Activated naive CD8-positive, alpha-beta T cell (primary cell): ENCODE measurements around the gene MKLN1.

ENCODE experiments used
- H3K27ac Mint-ChIP-seq: one replicate; pipeline ENCODE4 v1.8.0; 2021; ENCODE audit warnings: mixed read lengths
- H3K27me3 Mint-ChIP-seq: one replicate; pipeline ENCODE4 v1.8.0; 2021; ENCODE audit warnings: mixed read lengths
- H3K36me3 Mint-ChIP-seq: one replicate; pipeline ENCODE4 v1.8.0; 2021; ENCODE audit warnings: mixed read lengths
- H3K4me1 Mint-ChIP-seq: one replicate; pipeline ENCODE4 v1.8.0; 2021; ENCODE audit warnings: low read depth, mixed read lengths
- H3K4me3 Mint-ChIP-seq: one replicate; pipeline ENCODE4 v1.8.0; 2021; ENCODE audit warnings: mild to moderate bottlenecking, mixed read lengths
- H3K9me3 Mint-ChIP-seq: one replicate; pipeline ENCODE4 v1.8.0; 2021; ENCODE audit warnings: low read depth, mixed read lengths

The MKLN1 gene

GRCh38 chr7:131327626-131328376 is at the start of gene MKLN1:
Gene MKLN1 (plus strand): TSS chr7:131327876. CDS start chr7:131327900, 24 bp downstream.
- Mint-ChIP-seq H3K36me3 (peaks cover 6% of the 10 kb centered on the region), H3K27ac (peak within 1 kb of the TSS; percentile 97), H3K4me1 (peaks cover 58% of the 10 kb centered on the region), H3K4me3 (peak within 1 kb of the TSS; percentile 99), H3K27me3 (no peaks in the 10 kb centered on the region), H3K9me3 (no peaks in the 10 kb centered on the region)

- H3K9me3 Mint-ChIP-seq: no peaks in the 10 kb centered on the region
- H3K27ac Mint-ChIP-seq: no peak overlapping the region
- H3K27me3 Mint-ChIP-seq: no peaks in the 10 kb centered on the region
- peaks cover 2% of the 10 kb centered on the region for H3K36me3 Mint-ChIP-seq
- H3K4me3 Mint-ChIP-seq: no peak overlapping the region
- no peaks in the 10 kb centered on the region for H3K4me1 Mint-ChIP-seq
These were observed 48.6 kb upstream of the MKLN1 start for GRCh38 chr7:131279044-131279443.

DNA sequence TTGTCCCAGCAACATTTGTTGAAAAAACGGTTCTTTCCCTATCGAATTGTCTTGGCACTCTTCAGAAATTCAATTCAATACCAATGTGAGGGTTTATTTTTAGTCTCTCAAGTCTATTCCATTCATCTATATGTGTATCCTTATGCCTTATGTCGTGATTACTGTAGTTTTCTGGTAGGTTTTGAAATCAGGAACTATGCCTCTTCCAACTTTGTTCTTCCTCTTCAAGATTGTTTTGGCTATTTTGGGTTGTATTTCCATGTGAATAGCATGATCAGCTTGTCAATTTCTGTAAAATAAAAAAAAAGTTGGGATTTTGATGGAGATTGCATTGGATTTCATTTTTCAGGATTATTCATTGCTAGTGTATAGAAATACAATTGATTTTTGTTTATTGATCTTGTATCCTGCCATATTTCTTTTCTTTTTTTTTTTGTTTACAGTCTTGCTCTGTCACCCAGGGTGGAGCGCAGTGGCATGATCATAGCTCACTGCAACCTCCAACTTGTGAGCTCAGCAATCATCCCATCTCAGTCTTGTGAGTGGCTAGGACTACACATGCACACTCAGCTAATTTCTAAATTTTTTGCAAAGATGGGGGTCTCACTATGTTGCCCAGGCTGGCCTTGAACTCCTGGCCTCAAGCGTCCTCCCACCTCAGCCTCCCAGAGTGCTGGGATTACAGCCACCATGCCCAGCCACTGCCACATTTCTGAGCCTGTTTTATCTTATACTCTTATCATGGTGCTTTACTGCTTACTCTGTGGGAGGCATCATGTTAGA is 46.2 kb upstream of the MKLN1 start:
- no peak overlapping the region for H3K27ac Mint-ChIP-seq

DNA sequence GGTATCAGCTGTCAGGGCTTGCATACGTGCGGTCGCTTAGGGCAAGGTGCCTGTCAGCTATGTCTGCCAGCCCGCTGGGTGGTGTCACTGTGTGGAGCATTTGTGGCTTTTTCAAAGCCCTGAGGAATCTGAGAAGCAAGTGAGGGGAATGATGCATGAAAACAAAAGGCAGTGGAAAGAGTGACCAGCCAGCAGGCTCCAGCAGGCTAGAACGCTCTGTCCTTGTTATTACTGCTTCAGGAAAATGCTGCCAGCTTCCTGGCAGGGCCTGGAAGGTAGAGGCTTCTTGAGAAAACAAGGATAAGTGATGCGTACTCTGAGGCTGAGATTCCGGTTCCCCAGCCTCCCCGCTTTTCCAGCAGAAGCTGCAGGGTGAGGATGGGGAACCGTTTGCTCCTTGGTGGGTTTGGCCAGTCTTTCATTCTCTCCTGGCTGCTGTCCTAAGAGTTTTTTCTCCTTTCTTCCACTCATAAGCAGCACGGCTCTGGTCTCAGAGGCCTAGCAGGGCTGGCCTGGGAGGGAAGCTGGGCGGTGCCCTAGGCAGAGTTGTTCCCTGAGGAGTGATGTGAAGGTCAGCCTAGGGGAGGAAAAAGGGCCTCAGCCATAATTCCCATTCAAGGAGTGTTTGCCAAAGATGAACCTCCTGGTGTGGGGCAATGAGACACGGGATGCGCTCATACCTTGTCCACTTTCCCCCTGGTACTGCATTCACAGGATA is 42.8 kb upstream of the MKLN1 start:
- H3K27me3 Mint-ChIP-seq: no peaks in the 10 kb centered on the region
- H3K36me3 Mint-ChIP-seq: peaks cover 3% of the 10 kb centered on the region
- no peak overlapping the region for H3K27ac Mint-ChIP-seq
- H3K4me3 Mint-ChIP-seq: no peak overlapping the region
- H3K9me3 Mint-ChIP-seq: no peaks in the 10 kb centered on the region
- no peaks in the 10 kb centered on the region for H3K4me1 Mint-ChIP-seq

More for the DNA sequence above, 46.2 kb upstream of the MKLN1 start:
- Mint-ChIP-seq H3K9me3 (no peaks in the 10 kb centered on the region), H3K27me3 (no peaks in the 10 kb centered on the region), H3K36me3 (peaks cover 2% of the 10 kb centered on the region), H3K4me1 (no peaks in the 10 kb centered on the region), H3K4me3 (no peak overlapping the region)

DNA sequence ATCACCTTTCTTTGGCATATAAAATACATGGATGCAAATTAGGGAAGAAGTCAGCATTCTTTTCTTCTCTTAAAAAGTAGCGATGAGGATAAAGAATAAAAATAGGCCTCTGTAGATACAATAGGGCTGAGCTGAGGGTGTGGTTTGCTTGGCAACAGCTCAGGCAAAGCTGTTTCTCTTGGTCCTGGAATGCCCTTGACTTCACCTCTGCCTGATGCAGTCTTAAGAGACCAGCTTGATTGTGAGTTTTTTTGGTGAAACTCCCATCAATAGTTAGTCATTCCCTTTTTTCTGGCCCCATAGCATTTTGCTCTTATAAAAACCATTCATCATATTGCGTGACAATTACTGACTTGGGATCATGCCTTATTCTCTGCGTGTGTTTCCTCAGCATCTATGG is 42.1 kb upstream of the MKLN1 start:
- Mint-ChIP-seq H3K4me3 (no peak overlapping the region), H3K4me1 (no peaks in the 10 kb centered on the region), H3K9me3 (no peaks in the 10 kb centered on the region), H3K27ac (no peak overlapping the region), H3K36me3 (peaks cover 3% of the 10 kb centered on the region), H3K27me3 (no peaks in the 10 kb centered on the region)

GRCh38 chr7:131288450-131288849 is 39.2 kb upstream of the MKLN1 start:
- H3K4me1 Mint-ChIP-seq: no peaks in the 10 kb centered on the region
- H3K4me3 Mint-ChIP-seq: no peak overlapping the region
- no peak overlapping the region for H3K27ac Mint-ChIP-seq
- H3K9me3 Mint-ChIP-seq: no peaks in the 10 kb centered on the region
- peaks cover 3% of the 10 kb centered on the region for H3K36me3 Mint-ChIP-seq
- H3K27me3 Mint-ChIP-seq: no peaks in the 10 kb centered on the region

DNA sequence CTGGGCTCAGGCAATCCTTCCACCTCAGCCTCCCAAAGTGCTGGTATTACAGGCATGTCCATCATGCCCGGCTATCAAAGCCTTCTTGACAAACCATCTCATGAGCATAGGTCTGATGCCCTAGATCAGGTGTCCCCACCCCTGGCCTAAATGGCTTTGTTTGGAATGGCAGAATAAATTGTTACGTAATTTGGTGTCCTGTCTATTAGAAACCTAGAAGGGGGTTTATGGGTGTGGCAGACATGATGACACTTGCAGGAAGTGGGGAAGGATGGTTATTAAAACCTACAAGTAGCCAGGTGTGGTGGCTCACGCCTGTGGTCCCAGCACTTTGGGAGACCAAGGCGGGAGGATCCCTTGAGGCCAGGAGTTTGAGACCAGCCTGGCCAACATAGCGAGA is 38.6 kb upstream of the MKLN1 start:
- no peaks in the 10 kb centered on the region for H3K4me1 Mint-ChIP-seq
- H3K27me3 Mint-ChIP-seq: no peaks in the 10 kb centered on the region
- no peak overlapping the region for H3K27ac Mint-ChIP-seq
- no peaks in the 10 kb centered on the region for H3K9me3 Mint-ChIP-seq
- peaks cover 3% of the 10 kb centered on the region for H3K36me3 Mint-ChIP-seq
- H3K4me3 Mint-ChIP-seq: no peak overlapping the region

DNA sequence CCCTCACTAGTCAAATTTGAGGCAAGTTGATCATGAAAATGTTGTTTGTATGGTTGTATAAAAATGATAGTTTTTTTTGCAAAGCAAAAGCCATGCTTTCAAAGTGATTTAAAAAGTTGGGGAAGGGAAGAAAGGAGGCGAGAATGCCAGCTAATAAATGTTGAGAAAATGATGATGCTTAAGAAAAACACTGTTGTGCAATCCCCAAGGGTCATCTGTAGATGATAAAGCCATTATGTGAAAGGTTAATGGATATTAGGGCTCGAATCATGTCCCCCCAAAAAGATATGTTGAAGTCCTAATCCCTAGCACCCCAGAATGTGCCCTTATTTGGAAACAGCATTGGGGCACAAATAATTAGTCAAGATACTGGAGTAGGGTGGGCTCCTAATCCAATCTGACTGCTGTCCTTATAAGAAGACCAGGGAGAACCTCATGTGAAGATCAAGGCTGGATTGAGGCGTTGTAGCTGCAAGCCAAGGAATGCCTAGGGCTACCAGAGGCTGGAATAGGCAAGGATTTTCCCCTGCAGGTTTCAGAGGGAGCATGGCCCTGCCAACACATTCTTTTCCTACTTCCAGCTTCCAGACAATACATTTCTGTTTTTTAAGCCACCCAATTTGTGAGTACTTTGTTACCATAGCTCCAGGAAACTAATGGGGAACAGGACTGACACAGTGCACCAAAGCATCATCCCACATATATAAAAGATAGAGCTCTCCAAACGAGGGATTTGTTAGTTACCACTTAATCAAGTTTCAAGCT is 35.4 kb upstream of the MKLN1 start:
- Mint-ChIP-seq H3K27me3 (no peaks in the 10 kb centered on the region), H3K4me3 (no peak overlapping the region), H3K36me3 (peaks cover 3% of the 10 kb centered on the region), H3K4me1 (no peaks in the 10 kb centered on the region), H3K9me3 (no peaks in the 10 kb centered on the region), H3K27ac (no peak overlapping the region)

DNA sequence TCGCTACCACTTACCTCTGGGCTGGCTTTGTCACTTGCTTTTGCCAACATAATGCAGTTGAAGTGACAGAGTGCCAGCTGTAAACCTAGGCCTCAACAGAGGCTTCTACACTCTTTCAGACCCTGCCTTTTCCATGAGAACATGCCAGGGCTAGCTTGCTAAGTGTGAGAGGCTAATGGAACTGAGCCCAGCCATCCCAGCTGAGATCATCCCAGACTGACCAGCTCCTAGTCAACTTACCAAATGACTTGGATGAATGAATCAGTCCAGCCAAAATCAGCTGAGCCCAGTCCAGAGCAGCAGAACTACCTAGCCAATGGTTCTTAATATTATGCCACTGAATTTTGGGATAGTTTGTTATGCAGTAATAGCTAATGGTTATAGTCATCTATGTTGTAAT is 34.7 kb upstream of the MKLN1 start:
- Mint-ChIP-seq H3K36me3 (peaks cover 3% of the 10 kb centered on the region), H3K4me3 (no peak overlapping the region), H3K9me3 (no peaks in the 10 kb centered on the region), H3K4me1 (no peaks in the 10 kb centered on the region), H3K27ac (no peak overlapping the region), H3K27me3 (no peaks in the 10 kb centered on the region)

- Mint-ChIP-seq H3K27me3 (no peaks in the 10 kb centered on the region), H3K27ac (no peak overlapping the region), H3K36me3 (no peaks in the 10 kb centered on the region), H3K4me1 (no peaks in the 10 kb centered on the region), H3K9me3 (no peaks in the 10 kb centered on the region), H3K4me3 (no peak overlapping the region)
These were observed 33.1 kb upstream of the MKLN1 start for GRCh38 chr7:131294553-131294952.

DNA sequence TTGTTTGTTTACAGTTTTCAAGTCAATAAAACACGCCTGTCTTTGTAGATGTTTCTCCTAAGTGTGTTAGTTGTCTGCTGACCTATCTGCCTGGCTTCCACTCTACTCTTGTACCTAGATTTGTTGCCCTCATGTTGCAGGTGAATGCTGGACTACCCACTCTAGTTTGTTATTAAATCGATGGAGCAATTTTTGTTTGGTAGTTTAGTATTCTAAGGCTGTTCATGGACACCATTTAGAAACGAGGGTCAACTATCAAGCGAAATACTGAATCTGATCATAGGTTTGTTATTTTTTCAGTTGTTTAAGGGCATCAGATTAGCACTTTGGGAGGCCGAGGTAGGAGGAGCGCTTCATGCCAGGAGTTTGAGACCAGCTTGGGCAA is 29.1 kb upstream of the MKLN1 start:
- no peaks in the 10 kb centered on the region for H3K27me3 Mint-ChIP-seq

GRCh38 chr7:131299074-131299473 is 28.6 kb upstream of the MKLN1 start:
- no peaks in the 10 kb centered on the region for H3K9me3 Mint-ChIP-seq
- H3K4me1 Mint-ChIP-seq: no peaks in the 10 kb centered on the region

More for the DNA sequence above, 29.1 kb upstream of the MKLN1 start:
- Mint-ChIP-seq H3K4me3 (no peak overlapping the region), H3K4me1 (no peaks in the 10 kb centered on the region), H3K36me3 (no peaks in the 10 kb centered on the region), H3K9me3 (no peaks in the 10 kb centered on the region), H3K27ac (no peak overlapping the region)

DNA sequence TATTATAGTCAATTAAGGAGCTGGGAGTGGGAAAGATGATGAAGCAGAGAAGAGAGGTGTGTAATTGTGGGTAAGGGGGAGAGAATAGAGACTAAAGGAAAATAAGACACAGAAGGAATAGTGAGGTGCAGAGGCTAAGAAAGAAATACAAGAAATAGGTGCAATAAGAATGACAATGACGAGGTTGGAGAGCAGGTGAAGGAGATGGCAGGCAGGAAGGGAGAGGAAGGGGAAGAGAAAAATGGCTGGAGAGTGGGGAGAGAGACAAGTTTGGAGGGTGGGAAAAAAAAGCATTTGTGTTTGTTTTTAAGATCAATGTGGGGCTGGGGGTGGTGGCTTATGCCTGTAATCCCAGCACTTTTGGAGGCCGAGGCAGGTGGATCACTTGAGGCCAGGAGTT is 27.6 kb upstream of the MKLN1 start:
- Mint-ChIP-seq H3K4me1 (no peaks in the 10 kb centered on the region), H3K27ac (no peak overlapping the region), H3K9me3 (no peaks in the 10 kb centered on the region), H3K27me3 (no peaks in the 10 kb centered on the region), H3K36me3 (no peaks in the 10 kb centered on the region), H3K4me3 (no peak overlapping the region)

More at GRCh38 chr7:131299074-131299473, 28.6 kb upstream of the MKLN1 start:
- no peak overlapping the region for H3K27ac Mint-ChIP-seq
- H3K4me3 Mint-ChIP-seq: no peak overlapping the region
- H3K36me3 Mint-ChIP-seq: no peaks in the 10 kb centered on the region
- H3K27me3 Mint-ChIP-seq: no peaks in the 10 kb centered on the region

GRCh38 chr7:131300572-131301466 is 26.9 kb upstream of the MKLN1 start:
- Mint-ChIP-seq H3K27ac (no peak overlapping the region), H3K27me3 (no peaks in the 10 kb centered on the region), H3K4me3 (no peak overlapping the region), H3K9me3 (no peaks in the 10 kb centered on the region), H3K4me1 (no peaks in the 10 kb centered on the region), H3K36me3 (no peaks in the 10 kb centered on the region)
